OCI-LY3 (cell line): ENCODE data around the gene UTP20.
"Not testable (repeated sequence)": the region's sequence is repeated elsewhere in the genome, so short reads cannot be mapped to it uniquely, and the experiment has no call there.

Experiments used
- H2AFZ ChIP-seq: fragments of 200-600, 300-600 bp; shearing (Covaris generic); 2 replicates; pipeline ENCODE4 v1.6.0; 2014; ENCODE audit warnings: antibody characterized with exemption, low read depth, low read length
- H3K27ac ChIP-seq: fragments of 200-600, 300-600 bp; sonication (generic); 2 replicates; pipeline ENCODE4 v1.5.1; 2014; ENCODE audit warnings: mild to moderate bottlenecking, low read length, moderate library complexity, mixed read lengths
- H3K27me3 ChIP-seq: fragments of 200-600, 300-600 bp; sonication (generic); 2 replicates; pipeline ENCODE4 v1.6.1; 2014; ENCODE audit warnings: low read depth, low read length, mixed read lengths
- H3K36me3 ChIP-seq: fragments of 200-600, 300-600 bp; sonication (generic); replicated peaks from 2 replicates; pipeline ENCODE3; 2014; ENCODE audit warnings: low read depth, low read length, mixed read lengths
- H3K4me1 ChIP-seq: fragments of 300-600, 200-600 bp; sonication (generic); 2 replicates; pipeline ENCODE4 v1.6.1; 2014; ENCODE audit warnings: low read length, mixed read lengths
- H3K4me2 ChIP-seq: fragments of 200-600, 300-600 bp; sonication (generic); 2 replicates; pipeline ENCODE4 v1.6.1; 2014; ENCODE audit warnings: low read length, mixed read lengths
- H3K4me3 ChIP-seq: fragments of 300-600, 200-600 bp; sonication (generic); 2 replicates; pipeline ENCODE4 v1.5.1; 2014; ENCODE audit warnings: antibody characterized with exemption, mild to moderate bottlenecking, low read length, moderate library complexity
- H3K79me2 ChIP-seq: fragments of 300-600, 200-600 bp; shearing (Covaris generic); 2 replicates; pipeline ENCODE4 v1.6.1; 2014; ENCODE audit warnings: mild to moderate bottlenecking, low read length, mixed read lengths
- H3K9ac ChIP-seq: fragments of 300-600, 200-600 bp; shearing (Covaris generic); 2 replicates; pipeline ENCODE4 v1.6.0; 2014; ENCODE audit warnings: mild to moderate bottlenecking, low read length, moderate library complexity
- H3K9me3 ChIP-seq: fragments of 200-600, 300-600 bp; shearing (Covaris generic); 2 replicates; pipeline ENCODE4 v1.6.1; 2014; ENCODE audit warnings: low read length, mixed read lengths; ENCODE audit not compliant: insufficient read depth
- H4K20me1 ChIP-seq: fragments of 200-600, 300-600 bp; sonication (generic); 2 replicates; pipeline ENCODE4 v1.6.1; 2016; ENCODE audit warnings: low read length, mixed read lengths; ENCODE audit not compliant: insufficient read depth
- EZH2phosphoT487 ChIP-seq: fragments of 200-600 bp; shearing (Covaris generic); IDR thresholded peaks from 2 replicates; pipeline ENCODE4 v1.6.1; 2018; ENCODE audit warnings: antibody characterized with exemption, mixed run types, low read depth
- TF ChIP-seq, protein P1 (sequence below): fragments of 200-600, 300-600 bp; sonication (generic); IDR thresholded peaks from 2 replicates; pipeline ENCODE4 v1.5.1; 2014; ENCODE audit warnings: antibody characterized with exemption, low read length, low read depth

UTP20 gene

GRCh38 chr12:101368016-101368415 lies 88.1 kb downstream of the UTP20 start:
- no peaks in the 10 kb centered on the region for H3K9me3 ChIP-seq
- no peak overlapping the region for H2AFZ ChIP-seq
- H3K4me2 ChIP-seq, result no peak overlapping the region
- no peaks in the 10 kb centered on the region for H3K27me3 ChIP-seq
- TF ChIP-seq, protein P1, sequence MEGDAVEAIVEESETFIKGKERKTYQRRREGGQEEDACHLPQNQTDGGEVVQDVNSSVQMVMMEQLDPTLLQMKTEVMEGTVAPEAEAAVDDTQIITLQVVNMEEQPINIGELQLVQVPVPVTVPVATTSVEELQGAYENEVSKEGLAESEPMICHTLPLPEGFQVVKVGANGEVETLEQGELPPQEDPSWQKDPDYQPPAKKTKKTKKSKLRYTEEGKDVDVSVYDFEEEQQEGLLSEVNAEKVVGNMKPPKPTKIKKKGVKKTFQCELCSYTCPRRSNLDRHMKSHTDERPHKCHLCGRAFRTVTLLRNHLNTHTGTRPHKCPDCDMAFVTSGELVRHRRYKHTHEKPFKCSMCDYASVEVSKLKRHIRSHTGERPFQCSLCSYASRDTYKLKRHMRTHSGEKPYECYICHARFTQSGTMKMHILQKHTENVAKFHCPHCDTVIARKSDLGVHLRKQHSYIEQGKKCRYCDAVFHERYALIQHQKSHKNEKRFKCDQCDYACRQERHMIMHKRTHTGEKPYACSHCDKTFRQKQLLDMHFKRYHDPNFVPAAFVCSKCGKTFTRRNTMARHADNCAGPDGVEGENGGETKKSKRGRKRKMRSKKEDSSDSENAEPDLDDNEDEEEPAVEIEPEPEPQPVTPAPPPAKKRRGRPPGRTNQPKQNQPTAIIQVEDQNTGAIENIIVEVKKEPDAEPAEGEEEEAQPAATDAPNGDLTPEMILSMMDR, result no peak
- no peak for TF ChIP-seq EZH2phosphoT487
- no peak overlapping the region for H3K27ac ChIP-seq
- peaks cover 65% of the 10 kb centered on the region for H3K36me3 ChIP-seq
- no peaks in the 10 kb centered on the region for H3K79me2 ChIP-seq
- H3K9ac ChIP-seq, result no peak overlapping the region
- H4K20me1 ChIP-seq, result no peaks in the 10 kb centered on the region
- no peak overlapping the region for H3K4me3 ChIP-seq
- no peaks in the 10 kb centered on the region for H3K4me1 ChIP-seq

- H3K27me3 ChIP-seq, result no peaks in the 10 kb centered on the region
- H3K4me3 ChIP-seq, result no peak overlapping the region
- TF ChIP-seq, protein P1, result no peak
- no peak for TF ChIP-seq EZH2phosphoT487
- H3K9ac ChIP-seq, result no peak overlapping the region
- no peak overlapping the region for H3K4me2 ChIP-seq
- H3K9me3 ChIP-seq, result no peaks in the 10 kb centered on the region
- H4K20me1 ChIP-seq, result no peaks in the 10 kb centered on the region
- peaks cover 11% of the 10 kb centered on the region for H3K4me1 ChIP-seq
- no peak overlapping the region for H3K27ac ChIP-seq
- H3K36me3 ChIP-seq, result peaks cover 64% of the 10 kb centered on the region
- no peaks in the 10 kb centered on the region for H3K79me2 ChIP-seq
- H2AFZ ChIP-seq, result no peak overlapping the region
Observed at GRCh38 chr12:101372431-101372830, 92.5 kb downstream of the UTP20 start.

- H3K27ac ChIP-seq, result no peak overlapping the region
- H3K4me3 ChIP-seq, result no peak overlapping the region
- H3K4me1 ChIP-seq, result peaks cover 11% of the 10 kb centered on the region
- H3K4me2 ChIP-seq, result peak overlapping the region; percentile 19
- H4K20me1 ChIP-seq, result no peaks in the 10 kb centered on the region
- no peak for TF ChIP-seq EZH2phosphoT487
- TF ChIP-seq, protein P1, result no peak
- H3K9ac ChIP-seq, result no peak overlapping the region
- peaks cover 63% of the 10 kb centered on the region for H3K36me3 ChIP-seq
- no peak overlapping the region for H2AFZ ChIP-seq
- no peaks in the 10 kb centered on the region for H3K27me3 ChIP-seq
- no peaks in the 10 kb centered on the region for H3K9me3 ChIP-seq
- no peaks in the 10 kb centered on the region for H3K79me2 ChIP-seq
Observed at GRCh38 chr12:101375573-101375972, 95.7 kb downstream of the UTP20 start.

- Histone ChIP-seq H3K9me3 (no peaks in the 10 kb centered on the region), H3K79me2 (no peaks in the 10 kb centered on the region), H3K9ac (no peak overlapping the region), H2AFZ (no peak overlapping the region), H3K4me3 (no peak overlapping the region), H3K4me2 (no peak overlapping the region), H3K27me3 (no peaks in the 10 kb centered on the region), H4K20me1 (no peaks in the 10 kb centered on the region), H3K36me3 (peaks cover 45% of the 10 kb centered on the region), H3K27ac (no peak overlapping the region), H3K4me1 (peaks cover 11% of the 10 kb centered on the region)
- TF ChIP-seq EZH2phosphoT487, result no peak
- TF ChIP-seq, protein P1, result no peak
Observed at GRCh38 chr12:101379149-101379548, 99.2 kb downstream of the UTP20 start.

- H4K20me1 ChIP-seq, H3K79me2 ChIP-seq: not testable (repeated sequence)
Observed at GRCh38 chr12:101391181-101391580, 111.3 kb downstream of the UTP20 start.

More at GRCh38 chr12:101391181-101391580, 111.3 kb downstream of the UTP20 start:
- not testable (repeated sequence) for H2AFZ ChIP-seq, H3K27me3 ChIP-seq, H3K9me3 ChIP-seq, H3K9ac ChIP-seq, H3K4me1 ChIP-seq, H3K27ac ChIP-seq, H3K4me3 ChIP-seq, H3K4me2 ChIP-seq
- H3K36me3 ChIP-seq, result peaks cover 31% of the 10 kb centered on the region
